HG03103 (cell line): ENCODE results near the gene LBR.

Experiments
- ATAC-seq: cut with Tn5 transposase; IDR thresholded peaks from one replicate; pipeline ENCODE4 v1.9.1; 2021; ENCODE audit warnings: low read depth; ENCODE audit not compliant: unreplicated experiment

The LBR gene

GRCh38 chr1:225464851-225465792, 37.3 kb upstream of the LBR start:
- no peak for ATAC-seq

GRCh38 chr1:225462714-225463574, 35.1 kb upstream of the LBR start:
- ATAC-seq = no peak

DNA sequence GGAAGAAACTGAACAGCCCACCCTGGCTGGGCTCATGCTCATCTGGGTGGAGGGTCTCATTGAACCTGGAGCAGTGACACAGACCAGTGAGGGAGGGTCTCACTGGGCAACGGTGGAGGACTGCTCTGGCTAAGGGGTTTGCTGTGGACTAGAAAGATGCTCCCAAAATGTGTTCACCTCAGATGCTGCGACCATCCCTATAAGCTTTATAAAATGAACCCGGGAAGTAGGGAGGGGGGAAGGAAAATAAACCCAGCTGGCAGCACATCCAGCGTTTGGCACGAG, 34.5 kb upstream of the LBR start:
- ATAC-seq = no peak

DNA sequence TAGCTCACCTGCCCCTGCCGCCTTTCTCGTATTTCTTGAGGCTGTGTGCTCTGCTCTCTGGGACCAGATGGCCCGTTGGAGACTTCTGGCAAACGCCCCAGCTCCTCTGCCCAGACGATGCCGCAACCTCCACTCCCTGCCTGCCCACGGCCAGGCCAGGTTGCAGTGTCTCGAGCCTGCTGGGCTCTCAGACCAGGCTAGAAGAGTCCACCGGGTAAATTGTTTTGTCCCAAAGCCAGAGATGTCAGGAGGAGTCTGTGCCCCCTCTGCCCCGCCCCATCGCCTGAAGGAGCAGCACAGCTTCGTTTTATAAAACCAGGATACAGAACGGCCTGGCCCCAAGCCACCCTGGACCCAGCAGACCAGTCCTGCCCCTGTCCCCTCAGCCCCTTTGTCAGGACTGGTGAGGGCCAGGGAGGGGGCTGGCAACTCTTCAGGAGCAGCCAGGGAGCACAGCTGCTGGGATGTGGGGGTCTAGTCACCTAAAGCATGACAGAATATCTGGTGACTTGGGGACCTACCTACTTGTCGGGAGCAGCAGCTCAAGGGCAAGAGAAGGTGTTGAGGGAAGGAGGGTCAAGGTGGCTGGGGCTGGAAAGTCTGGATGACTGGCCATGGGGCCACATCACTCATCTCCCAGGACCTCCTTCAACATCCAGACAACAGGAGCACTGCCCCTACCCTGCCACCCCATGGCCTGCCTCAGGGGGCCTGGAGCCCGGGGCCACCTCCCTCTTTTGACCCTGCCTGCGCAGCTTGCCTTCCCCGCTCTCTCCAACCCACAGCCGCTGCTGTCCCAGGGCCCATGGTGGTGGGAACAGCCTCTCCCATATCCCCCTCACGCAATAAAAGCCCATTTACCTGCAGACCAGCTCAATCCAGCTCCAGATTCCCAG, 33.9 kb upstream of the LBR start:
- ATAC-seq = no peak

DNA sequence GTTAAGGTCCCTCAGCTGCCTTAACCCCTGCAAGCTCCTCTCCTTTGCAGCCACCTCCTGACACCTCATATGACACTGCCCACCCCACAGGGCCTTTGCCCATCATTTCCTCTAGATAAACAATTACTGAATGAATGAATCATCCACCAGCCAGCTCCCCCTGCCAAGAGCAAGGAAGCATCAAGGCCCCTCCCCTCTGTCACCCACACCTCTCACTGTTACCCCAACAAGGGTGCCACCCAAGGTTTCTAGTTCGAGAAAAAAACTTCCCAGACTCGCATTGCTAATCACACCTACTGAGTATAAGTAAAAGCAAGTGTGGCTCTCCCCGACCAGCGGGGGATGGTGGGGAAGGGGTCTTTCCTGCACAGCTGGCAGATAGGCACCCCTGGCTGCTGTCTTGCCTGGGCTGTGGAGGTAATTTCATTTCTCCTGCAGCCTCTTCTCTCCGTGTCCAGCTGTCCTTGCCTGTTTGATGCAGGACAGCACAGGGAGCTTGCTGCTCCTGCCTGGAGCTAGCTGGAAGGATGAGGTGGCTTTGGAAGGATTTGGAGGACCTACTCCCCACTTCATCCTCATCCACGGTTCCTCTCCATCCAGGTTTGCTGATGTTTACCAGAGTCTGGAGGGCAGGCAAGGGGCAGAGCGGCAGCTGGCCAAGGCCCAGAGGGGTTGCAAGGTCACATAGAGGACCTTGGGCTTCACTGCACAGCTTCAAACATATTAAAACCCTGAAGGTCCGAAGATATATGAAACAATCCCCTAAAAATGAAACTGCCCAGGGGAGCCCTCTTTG, 33.1 kb upstream of the LBR start:
- ATAC-seq = no peak

DNA sequence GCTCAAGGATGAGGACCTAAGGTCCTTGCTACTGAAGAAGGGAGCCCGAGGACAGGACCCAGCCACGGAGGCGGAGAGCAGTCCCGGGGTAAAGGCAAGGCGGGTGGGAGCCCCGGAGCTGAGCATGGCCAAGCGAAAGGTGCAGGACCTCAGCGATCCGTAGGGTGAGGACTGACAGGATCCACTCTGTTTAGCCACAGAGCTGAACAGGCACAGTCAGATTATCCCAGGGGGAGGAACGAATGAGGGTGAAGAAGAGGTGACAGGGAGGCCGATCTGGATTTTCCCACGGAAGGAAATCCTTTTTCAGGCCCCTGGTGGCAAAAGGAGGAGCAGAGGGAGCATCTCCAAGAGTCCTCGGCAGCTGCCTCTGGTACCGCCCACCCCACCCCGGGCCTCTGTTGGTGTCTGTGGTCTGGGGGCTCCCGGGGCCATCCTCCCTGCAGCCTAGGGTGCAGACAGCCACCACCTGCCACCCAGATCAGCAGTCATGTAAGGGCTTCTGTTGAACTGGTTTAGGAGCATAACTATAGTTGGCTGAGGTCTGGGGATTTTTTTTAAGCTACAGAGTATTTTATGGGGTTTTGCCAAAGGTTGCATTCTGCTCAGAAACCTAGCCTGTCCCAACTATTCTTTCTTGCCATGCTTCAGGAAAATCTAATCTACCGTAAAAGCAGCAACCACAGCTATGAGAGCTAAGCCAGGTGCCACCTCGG, 32.3 kb upstream of the LBR start:
- no peak for ATAC-seq

DNA sequence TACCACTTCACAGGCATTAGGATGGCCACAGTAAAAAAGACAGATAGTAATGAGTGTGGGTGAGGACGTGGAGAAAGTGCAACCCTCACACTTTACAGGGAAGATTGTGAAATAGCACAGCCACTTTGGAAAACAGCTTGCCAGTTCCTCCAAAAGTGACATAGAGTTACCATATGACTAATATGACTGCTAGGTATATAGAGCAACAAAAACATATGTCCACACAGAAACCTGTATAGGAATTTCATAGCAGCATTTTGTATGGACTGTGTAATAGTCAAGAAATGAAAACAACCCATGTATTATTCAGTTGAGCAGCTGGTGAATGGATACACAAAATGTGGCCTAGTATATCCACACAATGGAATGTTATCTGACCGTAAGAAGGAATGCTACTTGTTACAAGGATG, 30.4 kb upstream of the LBR start:
- no peak for ATAC-seq

GRCh38 chr1:225454733-225455132, 26.9 kb upstream of the LBR start:
- no peak for ATAC-seq

- ATAC-seq = no peak
These were observed 26.2 kb upstream of the LBR start for GRCh38 chr1:225453797-225454648.

DNA sequence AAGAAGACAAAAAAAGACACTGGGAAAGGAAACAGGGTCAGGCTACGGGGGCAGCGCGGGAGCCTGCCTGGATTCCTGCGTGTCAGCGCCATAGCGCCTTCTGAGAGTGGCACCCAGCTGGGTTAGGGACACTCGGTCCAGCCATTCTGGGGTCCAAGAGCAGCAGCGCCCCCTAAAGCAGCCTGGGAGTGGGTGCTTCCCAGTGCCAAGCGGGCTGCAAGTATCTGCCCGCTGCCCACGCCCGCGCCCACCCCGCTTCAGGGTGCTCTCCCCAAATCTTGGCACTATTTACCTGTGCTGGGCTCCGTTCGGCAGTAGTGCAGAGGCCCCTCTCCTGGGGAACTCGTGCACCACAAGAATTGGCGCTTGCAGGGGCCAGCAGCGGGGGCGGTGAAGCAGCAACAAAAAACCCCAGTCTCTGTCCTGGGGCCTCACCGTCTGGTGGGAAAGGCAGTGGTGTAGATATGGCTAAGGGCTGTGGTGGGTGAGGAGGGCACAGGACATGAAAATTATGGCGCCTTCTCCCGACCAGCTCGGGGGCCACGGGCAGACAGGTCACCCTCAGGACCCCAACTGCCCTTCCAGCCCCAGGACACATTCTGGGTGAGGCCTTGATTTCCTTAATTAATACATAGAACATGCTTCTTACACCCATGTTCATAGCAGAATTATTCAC, 24.1 kb upstream of the LBR start:
- no peak for ATAC-seq

- no peak for ATAC-seq
These were observed 23.5 kb upstream of the LBR start for GRCh38 chr1:225451340-225451739.

- ATAC-seq = no peak
These were observed 22.8 kb upstream of the LBR start for GRCh38 chr1:225450491-225451191.

DNA sequence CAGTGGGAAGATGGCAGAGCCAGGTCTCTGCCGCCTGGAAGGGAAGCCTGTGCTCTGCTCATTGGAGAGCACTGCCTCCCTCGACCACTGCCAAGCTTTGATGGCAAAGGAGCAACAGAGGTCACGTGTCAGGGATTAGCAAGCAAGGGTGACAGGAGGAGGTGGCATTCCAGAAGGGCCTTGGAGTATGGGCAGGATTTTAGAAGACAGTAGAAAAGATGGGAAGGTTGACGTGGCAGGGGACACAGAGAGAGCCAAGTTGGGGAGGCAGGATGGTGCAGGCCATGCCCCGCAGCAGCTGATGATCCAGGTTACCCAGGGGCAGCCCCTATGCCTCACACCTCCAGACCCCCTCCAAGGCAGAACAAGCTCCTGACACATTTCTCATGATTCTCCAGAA, 21.9 kb upstream of the LBR start:
- no peak for ATAC-seq

- no peak for ATAC-seq
These were observed 21.4 kb upstream of the LBR start for GRCh38 chr1:225449261-225449660.

GRCh38 chr1:225448146-225448805, 20.4 kb upstream of the LBR start:
- no peak for ATAC-seq

DNA sequence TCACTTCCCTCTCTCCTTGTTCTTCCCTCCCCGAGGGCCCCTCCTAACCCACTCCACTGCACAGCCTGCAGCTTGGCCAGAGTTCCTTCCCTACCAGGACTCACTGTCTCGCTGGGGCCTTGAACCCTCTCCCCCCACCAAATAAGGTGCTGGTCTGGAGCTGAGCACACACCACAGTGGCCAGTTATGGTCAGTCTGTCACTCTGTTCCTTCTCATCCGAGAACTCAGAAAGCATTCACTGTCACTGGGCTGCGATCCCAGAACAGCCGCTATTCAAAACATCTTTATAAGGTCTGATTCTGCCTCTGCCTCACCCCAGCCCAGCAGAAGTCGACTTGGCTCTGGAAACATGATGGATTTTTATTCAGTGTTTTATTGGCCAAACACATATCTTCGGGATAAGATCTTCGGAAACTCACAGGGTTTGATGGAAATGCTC, 19.8 kb upstream of the LBR start:
- no peak for ATAC-seq
